Sigmoid colon (tissue), 7 donors: ENCODE results near the gene ADAMTS2. TPM values are rescaled to one million over a fixed set of nuclear protein-coding genes. Genes with fewer than 3 reads are reported as not detected.

Source experiments
- DNase-seq: peaks from one replicate; pipeline ENCODE4 v3.0.0-alpha.2; 2019
- H3K27ac ChIP-seq, 4 donors: fragments of 200-600 bp; sonication (generic); one replicate each; pipeline ENCODE4 v1.5.1; 2016 to 2019; ENCODE audit warnings: mild to moderate bottlenecking in 1 of 4
- H3K27me3 ChIP-seq, 3 donors: fragments of 200-600 bp; sonication (generic); one replicate each; pipeline ENCODE4 v1.5.1; 2019; ENCODE audit warnings: mild to moderate bottlenecking in 1 of 3
- H3K36me3 ChIP-seq, 4 donors: fragments of 200-600 bp; sonication (generic); one replicate each; pipeline ENCODE4 v1.5.1; 2016 to 2019
- H3K4me1 ChIP-seq, 4 donors: fragments of 200-600 bp; sonication (generic); one replicate each; pipeline ENCODE4 v1.5.1; 2017 to 2019
- H3K4me3 ChIP-seq, 4 donors: fragments of 200-600 bp; sonication (generic); one replicate each; pipeline ENCODE4 v1.5.1; 2017 to 2019; ENCODE audit warnings: mild to moderate bottlenecking in 2 of 4, moderate library complexity in 1 of 4
- H3K9me3 ChIP-seq, 4 donors: fragments of 200-600 bp in 3 of 4; sonication (generic) in 3 of 4; one replicate each; pipeline versions ENCODE4 v1.5.1 to v1.6.1; 2013 to 2019
- CTCF ChIP-seq, 4 experiments: fragments of 450-650 bp in 3 of 4; fragments of 200-600 bp in 1 of 4; IDR thresholded peaks; one replicate each; pipeline ENCODE4 v1.5.1; 2016 to 2019; ENCODE audit warnings: antibody characterized with exemption in 4 of 4, mild to moderate bottlenecking in 3 of 4, moderate library complexity in 2 of 4
- EP300 ChIP-seq, 4 donors: sonication (generic); formaldehyde crosslinking; IDR thresholded peaks; one replicate each; pipeline ENCODE4 v1.6.1; 2017; ENCODE audit warnings: antibody characterized with exemption in 4 of 4
- POLR2A ChIP-seq, 2 donors: fragments of 450-650 bp; IDR thresholded peaks; one replicate each; pipeline ENCODE4 v1.6.1; 2016; ENCODE audit warnings: antibody characterized with exemption in 2 of 2, mild to moderate bottlenecking in 2 of 2, moderate library complexity in 2 of 2
- POLR2AphosphoS5 ChIP-seq, 4 donors: sonication (generic); formaldehyde crosslinking; IDR thresholded peaks; one replicate each; pipeline ENCODE4 v1.6.1; 2017; ENCODE audit warnings: antibody characterized with exemption in 4 of 4
- WGBS, 2 donors: extraction: QIAGEN DNeasy Blood & Tissue Kit; methylation state at CpG; one replicate each; pipeline ENCODE4 v1.1.7; 2013; 5-methylcytosine and 5-hydroxymethylcytosine counted together
- intact Hi-C: fragments of 100-400 bp; cut with DNase I; formaldehyde crosslinking; loops from one replicate; pipeline ENCODE4 v1.15.1; 2023
- polyA plus RNA-seq, 3 donors: library from polyadenylated mRNA; stranded (reverse); fragments of 200-250 nt; gene quantifications; one replicate each; pipeline ENCODE4 v1.2.3, GENCODE V29; 2013
- total RNA-seq, 4 donors: library from RNA; depleted of rRNA; stranded (reverse); fragments of >200 nt; gene quantifications; one replicate each; pipeline ENCODE4 v1.1.0, GENCODE V29; 2016
- donor health status: healthy with polysubstance abuse.
- donor health status: Bipolar disorder and iron deficiency.
- donor health status: healthy.

Gene ADAMTS2
- total RNA-seq (10 to 100 TPM in 3 of 4 donors, 1 to 10 TPM in 1; 9.2 to 33.2 (median 14.6) TPM), polyA plus RNA-seq (1 to 10 TPM in 2 of 3 donors, under 1 TPM in 1; 0.69 to 5.9 (median 1.2) TPM)

DNA sequence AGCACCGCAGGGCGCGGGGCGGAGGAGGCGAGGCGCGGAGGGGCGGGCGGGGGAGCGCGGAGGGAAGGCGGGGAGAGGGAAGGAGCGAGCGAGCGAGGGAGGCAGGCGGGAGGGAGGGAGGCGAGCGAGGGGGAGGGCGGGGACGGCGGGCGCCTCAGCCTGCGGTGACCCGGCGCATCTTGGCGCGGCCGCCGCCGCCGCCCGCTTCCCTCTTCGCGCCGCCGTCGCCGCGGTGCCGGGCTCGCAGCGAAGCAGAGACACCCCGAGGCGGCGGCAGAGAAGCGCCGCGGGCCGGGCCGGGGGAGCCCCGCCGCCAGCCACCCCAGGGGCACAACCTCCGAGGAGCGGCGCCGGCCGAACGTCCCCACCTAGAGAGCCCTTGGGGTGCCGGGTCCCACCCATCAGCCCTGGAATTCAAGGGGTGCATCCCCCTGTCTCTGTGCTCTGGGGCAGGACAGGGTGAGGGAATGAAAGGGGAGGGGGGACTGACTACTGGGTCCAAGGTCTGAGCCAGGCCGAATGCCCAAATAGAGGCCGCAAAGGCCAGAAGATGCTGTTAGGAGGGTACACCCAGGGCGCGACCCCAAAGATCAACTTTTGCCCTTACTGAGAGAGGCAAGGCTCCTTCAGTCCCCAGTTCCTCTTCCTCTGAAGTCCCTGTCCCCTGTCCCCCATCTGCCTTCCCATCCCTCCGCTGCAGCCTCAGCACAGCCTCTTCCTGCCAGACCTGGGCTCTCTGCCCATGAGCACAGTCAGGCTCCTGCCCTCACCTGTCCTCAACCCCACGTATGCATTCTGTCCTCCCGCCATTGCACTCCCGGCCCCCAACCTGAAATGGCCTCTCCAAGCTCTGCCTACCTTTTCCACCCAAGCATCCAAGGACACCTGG lies at the start of gene ADAMTS2:
Gene ADAMTS2, minus strand, starts transcription at position 29 of the 889 bp plus-strand sequence. CDS start 133 bp downstream, outside the sequence.
- no peak for TF ChIP-seq CTCF (IDR thresholded peaks at IDR 0.05)
- no peak for TF ChIP-seq POLR2A (IDR thresholded peaks at IDR 0.05)
- no peak for TF ChIP-seq EP300 (IDR thresholded peaks at IDR 0.05)
- TF ChIP-seq POLR2AphosphoS5 (IDR thresholded peaks at IDR 0.05), result no peak
- DNase-seq, result peak; percentile 88
- 6 to 7% methylated on average over 67 of the region's 67 CpGs for WGBS, 2 donors
- intact Hi-C loops, result loop anchor here (10.0 kb wide), 1 partner anchor 149 kb away; no protein-coding TSS in a partner anchor
- H3K9me3 ChIP-seq, result no peaks in the 10 kb centered on the region
- H3K4me1 ChIP-seq, result peaks cover 0 to 31% (median 26%) of the 10 kb centered on the region in 4 donors
- no peaks in the 10 kb centered on the region for H3K36me3 ChIP-seq
- peak within 1 kb of the TSS; percentile 53 to 87 (median 73) for H3K4me3 ChIP-seq
- peak within 1 kb of the TSS; percentile 69 to 81 (median 74) for H3K27ac ChIP-seq
- H3K27me3 ChIP-seq, result no peaks in the 10 kb centered on the region

DNA sequence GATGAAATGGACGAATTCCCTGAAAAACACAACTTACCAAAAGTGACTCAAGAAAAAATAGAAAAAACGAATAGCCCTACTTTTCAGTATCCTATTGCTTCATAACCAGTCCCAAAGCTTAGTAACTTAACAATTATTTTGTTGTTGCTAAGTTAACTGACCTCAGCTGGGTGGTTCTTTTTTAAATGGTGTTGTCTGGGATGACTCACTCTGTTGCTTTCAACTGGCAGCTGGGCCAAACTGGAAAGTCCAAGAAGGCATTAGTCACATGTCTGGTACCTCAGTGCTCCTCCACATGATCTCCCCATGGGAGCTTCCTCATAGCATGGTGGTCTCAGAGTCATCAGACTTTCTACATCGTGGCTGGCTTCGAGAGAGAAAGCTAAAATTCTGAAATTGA lies 47.8 kb upstream of the ADAMTS2 start:
- Histone ChIP-seq H3K9me3 (peaks cover 2 to 22% (median 6%) of the 10 kb centered on the region in 4 donors), H3K4me1 (no peaks in the 10 kb centered on the region), H3K36me3 (no peaks in the 10 kb centered on the region), H3K27ac (no peak overlapping the region), H3K27me3 (no peaks in the 10 kb centered on the region), H3K4me3 (no peak overlapping the region)
- 61 to 72% methylated on average over 4 of the region's 4 CpGs for WGBS, 2 donors
- TF ChIP-seq EP300 (IDR thresholded peaks at IDR 0.05), result no peak
- no peak for TF ChIP-seq CTCF (IDR thresholded peaks at IDR 0.05)
- no peak for TF ChIP-seq POLR2AphosphoS5 (IDR thresholded peaks at IDR 0.05)
- TF ChIP-seq POLR2A (IDR thresholded peaks at IDR 0.05), result no peak
- intact Hi-C loops, result no loop called here
- peak; percentile 64 for DNase-seq

DNA sequence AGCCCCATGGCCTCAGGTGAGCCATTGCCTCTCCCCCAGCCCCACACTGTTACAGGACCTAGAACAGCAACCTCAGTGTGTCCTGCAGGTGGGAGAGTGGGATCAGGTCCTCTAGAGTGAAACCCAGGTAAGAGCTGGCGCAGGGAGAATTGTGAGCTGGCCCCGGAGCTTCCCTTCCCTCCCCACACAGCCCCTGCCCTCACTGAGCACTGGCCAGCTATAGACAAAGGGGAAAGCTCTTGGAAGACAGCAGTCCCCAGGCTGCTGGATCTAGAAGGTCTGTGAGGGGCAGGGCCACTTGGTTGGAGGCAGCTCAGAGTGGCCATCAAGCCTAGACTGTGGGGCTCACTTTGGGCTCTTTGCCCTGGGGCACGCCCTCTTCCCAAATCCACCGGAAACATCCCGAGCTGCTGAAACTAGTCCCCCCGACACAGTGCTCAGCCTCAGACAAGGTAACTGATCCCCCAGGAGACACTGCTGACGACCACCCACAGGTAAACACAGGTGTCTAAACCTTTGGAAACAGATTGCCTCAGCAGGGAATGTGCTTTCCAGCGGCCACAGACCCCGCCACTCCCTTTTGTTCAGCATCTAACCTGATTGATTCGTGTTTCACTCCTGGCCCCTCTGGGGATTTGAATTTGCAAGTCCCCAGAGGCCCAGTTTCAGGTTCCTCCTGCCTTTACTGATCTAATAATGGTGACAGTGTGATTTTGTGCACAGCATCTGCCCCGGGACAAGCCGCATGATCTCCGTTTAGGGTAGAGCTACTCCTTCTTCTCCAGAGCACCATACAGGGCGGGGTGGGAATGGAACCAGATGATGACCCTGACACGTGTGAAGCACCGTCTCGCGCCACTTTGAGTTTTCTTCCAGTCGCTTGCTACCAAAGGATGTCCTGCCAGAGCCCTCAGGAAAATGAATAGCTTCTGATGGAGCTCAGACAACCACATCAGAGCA lies 42.2 kb upstream of the ADAMTS2 start:
- Histone ChIP-seq H3K9me3 (peaks cover 2 to 14% (median 6%) of the 10 kb centered on the region in 4 donors), H3K4me1 (no peaks in the 10 kb centered on the region), H3K4me3 (no peak overlapping the region), H3K27me3 (peaks cover 0 to 10% (median 0%) of the 10 kb centered on the region in 3 donors), H3K36me3 (no peaks in the 10 kb centered on the region), H3K27ac (no peak overlapping the region)
- intact Hi-C loops, result no loop called here
- WGBS, 2 donors, result 82% methylated on average over 19 of the region's 19 CpGs
- DNase-seq, result peak; percentile 18
- TF ChIP-seq POLR2AphosphoS5 (IDR thresholded peaks at IDR 0.05), result no peak
- no peak for TF ChIP-seq CTCF (IDR thresholded peaks at IDR 0.05)
- no peak for TF ChIP-seq EP300 (IDR thresholded peaks at IDR 0.05)
- TF ChIP-seq POLR2A (IDR thresholded peaks at IDR 0.05), result no peak

DNA sequence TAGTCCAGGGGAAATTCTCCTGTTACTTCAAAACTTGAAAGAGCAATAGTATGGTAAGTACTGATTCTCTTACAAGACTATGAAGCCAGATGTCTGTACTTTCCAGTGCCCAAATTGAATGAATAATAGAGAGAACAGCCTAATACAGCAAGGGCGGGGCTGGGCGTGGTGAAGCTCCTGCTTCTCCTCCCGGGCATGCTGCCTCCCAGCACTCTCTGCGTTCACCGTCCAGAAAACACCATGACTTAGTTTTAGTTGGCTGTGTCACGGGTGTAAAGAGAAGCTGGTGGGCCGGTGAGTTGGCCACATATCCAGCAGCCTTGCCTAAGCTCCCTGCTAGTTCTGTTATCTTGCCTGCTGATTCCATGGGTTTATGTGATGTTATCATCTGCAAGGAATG lies 40.7 kb upstream of the ADAMTS2 start:
- no peaks in the 10 kb centered on the region for H3K4me1 ChIP-seq
- TF ChIP-seq POLR2A (IDR thresholded peaks at IDR 0.05), result no peak
- H3K9me3 ChIP-seq, result peaks cover 0 to 8% (median 6%) of the 10 kb centered on the region in 4 donors
- peak; percentile 50 for DNase-seq
- no peak overlapping the region for H3K27ac ChIP-seq
- 56 to 72% methylated on average over 7 of the region's 7 CpGs for WGBS, 2 donors
- peaks cover 0 to 10% (median 0%) of the 10 kb centered on the region in 3 donors for H3K27me3 ChIP-seq
- intact Hi-C loops, result no loop called here
- H3K36me3 ChIP-seq, result no peaks in the 10 kb centered on the region
- no peak overlapping the region for H3K4me3 ChIP-seq
